ENCODE results near the gene NYAP1.
"Not testable (repeated sequence)": the region's sequence is repeated elsewhere in the genome, so short reads cannot be mapped to it uniquely, and the experiment has no call there.

NYAP1 gene

DNA sequence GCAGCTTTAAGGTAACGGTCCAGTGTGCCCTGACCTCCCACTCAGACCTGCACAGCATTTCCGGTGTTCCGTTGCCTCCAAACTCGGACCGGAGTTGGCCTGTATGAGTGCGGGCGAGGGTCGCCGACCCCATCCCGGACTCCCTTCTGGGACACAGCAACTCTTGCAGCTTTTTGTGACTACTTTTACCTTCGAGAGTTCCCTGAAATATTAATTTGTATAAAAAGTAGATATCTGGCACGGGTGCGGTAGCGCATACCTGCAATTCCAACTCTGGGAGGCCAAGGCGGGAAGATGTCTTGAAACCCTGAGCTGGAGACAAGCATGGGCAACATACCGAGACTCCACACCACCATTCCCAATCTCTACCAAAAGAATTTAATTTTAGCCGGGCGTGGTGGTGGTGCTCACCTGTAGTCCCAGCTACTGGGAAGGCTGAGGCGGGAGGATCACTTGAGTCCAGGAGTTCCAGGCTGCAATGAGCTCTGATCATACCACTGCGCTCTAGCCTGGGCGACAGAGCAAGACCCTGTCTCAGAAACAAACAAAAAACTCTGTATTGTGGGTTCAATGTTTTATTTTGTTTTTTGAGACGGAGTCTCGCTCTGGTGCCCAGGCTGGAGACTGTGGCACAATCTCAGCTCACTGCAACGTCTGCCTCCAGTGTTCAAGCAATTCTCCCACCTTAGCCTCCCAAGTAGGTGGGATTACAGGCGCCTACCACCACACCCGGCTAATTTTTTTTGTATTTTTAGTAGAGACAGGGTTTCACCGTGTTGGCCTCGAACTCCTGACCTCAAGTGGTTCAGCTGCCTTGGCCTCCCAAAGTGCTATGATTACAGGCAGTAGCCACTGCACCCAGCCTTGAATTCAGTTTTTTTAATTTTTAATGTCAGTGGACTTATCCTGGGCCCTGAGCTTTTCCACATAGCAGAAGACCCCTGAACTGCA, 46.3 kb upstream of the NYAP1 start:
- H4K20me1 ChIP-seq (ENCODE audit: insufficient read depth, low read length, poor library complexity, severe bottlenecking), result peaks cover 32% of the 10 kb centered on the region
- peaks cover 25% of the 10 kb centered on the region; the same call in 1 of the 2 replicates for H3K36me3 ChIP-seq (ENCODE audit: insufficient read depth, low read length)
- peaks cover 38% of the 10 kb centered on the region for H3K79me2 ChIP-seq (ENCODE audit: insufficient read depth, low read length)
- H3K4me3 ChIP-seq (ENCODE audit: low read length, poor library complexity, severe bottlenecking), result peak overlapping the region; percentile 99
- no peak overlapping the region for H2AFZ ChIP-seq (ENCODE audit: low read length)
- H3K4me1 ChIP-seq (ENCODE audit: insufficient read depth, low read length, poor library complexity, severe bottlenecking), result peaks cover 27% of the 10 kb centered on the region
- no peaks in the 10 kb centered on the region for H3K9me2 ChIP-seq (replicated peaks; ENCODE audit: low read depth, low read length)
- H3F3A ChIP-seq (ENCODE audit: low read depth), result 0 out of 2 replicates have a peak, but pooled peaks cover 6% of the 10 kb centered on the region
- peak overlapping the region; percentile 96 for H3K9ac ChIP-seq (ENCODE audit: low read depth, low read length, poor library complexity, severe bottlenecking)
- H3K9me3 ChIP-seq (ENCODE audit: insufficient read depth, low read depth, low read length), result no peaks in the 10 kb centered on the region
- H3K4me2 ChIP-seq (ENCODE audit: low read depth, low read length, poor library complexity, severe bottlenecking), result peak overlapping the region; percentile 73
- TF ChIP-seq, protein P1, sequence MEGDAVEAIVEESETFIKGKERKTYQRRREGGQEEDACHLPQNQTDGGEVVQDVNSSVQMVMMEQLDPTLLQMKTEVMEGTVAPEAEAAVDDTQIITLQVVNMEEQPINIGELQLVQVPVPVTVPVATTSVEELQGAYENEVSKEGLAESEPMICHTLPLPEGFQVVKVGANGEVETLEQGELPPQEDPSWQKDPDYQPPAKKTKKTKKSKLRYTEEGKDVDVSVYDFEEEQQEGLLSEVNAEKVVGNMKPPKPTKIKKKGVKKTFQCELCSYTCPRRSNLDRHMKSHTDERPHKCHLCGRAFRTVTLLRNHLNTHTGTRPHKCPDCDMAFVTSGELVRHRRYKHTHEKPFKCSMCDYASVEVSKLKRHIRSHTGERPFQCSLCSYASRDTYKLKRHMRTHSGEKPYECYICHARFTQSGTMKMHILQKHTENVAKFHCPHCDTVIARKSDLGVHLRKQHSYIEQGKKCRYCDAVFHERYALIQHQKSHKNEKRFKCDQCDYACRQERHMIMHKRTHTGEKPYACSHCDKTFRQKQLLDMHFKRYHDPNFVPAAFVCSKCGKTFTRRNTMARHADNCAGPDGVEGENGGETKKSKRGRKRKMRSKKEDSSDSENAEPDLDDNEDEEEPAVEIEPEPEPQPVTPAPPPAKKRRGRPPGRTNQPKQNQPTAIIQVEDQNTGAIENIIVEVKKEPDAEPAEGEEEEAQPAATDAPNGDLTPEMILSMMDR (conservative IDR thresholded peaks at IDR 0.05; ENCODE audit: low read length), result no peak
- no peak for TF ChIP-seq EZH2phosphoT487 (IDR thresholded peaks at IDR 0.05; ENCODE audit: borderline replicate concordance)
- no peaks in the 10 kb centered on the region for H3K27me3 ChIP-seq (ENCODE audit: insufficient read depth, low read length, poor library complexity, severe bottlenecking)

DNA sequence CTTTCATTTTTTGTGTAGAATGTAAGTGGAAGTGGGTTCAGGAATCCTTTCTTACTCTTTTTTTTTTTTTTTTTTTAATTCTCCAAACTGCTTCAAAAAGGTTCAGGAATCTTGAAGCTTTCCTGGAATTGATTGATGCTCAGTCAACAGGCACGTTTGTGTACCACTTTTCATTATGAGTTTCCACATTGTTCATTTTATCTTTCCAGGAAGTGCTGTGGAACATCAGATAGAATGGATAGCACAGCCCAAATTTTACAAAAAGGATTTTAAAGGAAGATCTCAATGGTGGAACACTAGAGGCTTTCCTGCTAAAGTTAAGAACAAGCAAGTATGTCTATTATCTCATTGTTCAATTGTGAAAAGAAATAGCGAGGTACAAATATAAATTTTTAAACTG, 45.6 kb upstream of the NYAP1 start:
- no peak overlapping the region for H3K4me3 ChIP-seq (ENCODE audit: low read length, poor library complexity, severe bottlenecking)
- no peaks in the 10 kb centered on the region for H3K9me3 ChIP-seq (ENCODE audit: insufficient read depth, low read depth, low read length)
- H3K9me2 ChIP-seq (replicated peaks; ENCODE audit: low read depth, low read length), result no peaks in the 10 kb centered on the region
- H4K20me1 ChIP-seq (ENCODE audit: insufficient read depth, low read length, poor library complexity, severe bottlenecking), result peaks cover 25% of the 10 kb centered on the region
- H3K4me1 ChIP-seq (ENCODE audit: insufficient read depth, low read length, poor library complexity, severe bottlenecking), result peaks cover 21% of the 10 kb centered on the region
- 0 out of 2 replicates have a peak, but pooled peaks cover 6% of the 10 kb centered on the region for H3F3A ChIP-seq (ENCODE audit: low read depth)
- no peaks in the 10 kb centered on the region for H3K27me3 ChIP-seq (ENCODE audit: insufficient read depth, low read length, poor library complexity, severe bottlenecking)
- H3K9ac ChIP-seq (ENCODE audit: low read depth, low read length, poor library complexity, severe bottlenecking), result no peak overlapping the region
- peaks cover 31% of the 10 kb centered on the region for H3K79me2 ChIP-seq (ENCODE audit: insufficient read depth, low read length)
- TF ChIP-seq EZH2phosphoT487 (IDR thresholded peaks at IDR 0.05; ENCODE audit: borderline replicate concordance), result no peak
- TF ChIP-seq, protein P1 (conservative IDR thresholded peaks at IDR 0.05; ENCODE audit: low read length), result no peak
- no peak overlapping the region for H2AFZ ChIP-seq (ENCODE audit: low read length)
- no peak overlapping the region for H3K4me2 ChIP-seq (ENCODE audit: low read depth, low read length, poor library complexity, severe bottlenecking)
- H3K36me3 ChIP-seq (ENCODE audit: insufficient read depth, low read length), result peaks cover 19% of the 10 kb centered on the region; the same call in 1 of the 2 replicates

DNA sequence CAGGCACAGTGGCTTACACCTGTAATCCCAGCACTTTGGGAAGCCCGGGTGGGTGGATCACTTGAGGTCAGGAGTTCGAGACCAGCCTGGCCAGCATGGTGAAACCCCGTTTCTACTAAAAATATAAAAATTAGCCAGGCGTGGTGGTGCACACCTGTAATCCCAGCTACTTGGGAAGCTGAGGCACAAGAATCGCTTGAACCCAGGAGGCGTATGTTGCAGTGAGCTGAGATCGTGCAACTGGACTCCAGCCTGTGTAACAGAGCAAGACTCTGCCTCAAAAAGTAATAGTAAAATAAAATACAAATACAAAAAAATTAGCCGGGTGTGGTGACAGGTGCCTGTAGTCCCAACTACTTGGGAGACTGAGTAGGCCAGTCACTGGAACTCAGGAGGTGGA, 45.0 kb upstream of the NYAP1 start:
- peaks cover 20% of the 10 kb centered on the region for H4K20me1 ChIP-seq (ENCODE audit: insufficient read depth, low read length, poor library complexity, severe bottlenecking)
- H3K4me2 ChIP-seq (ENCODE audit: low read depth, low read length, poor library complexity, severe bottlenecking); H3F3A ChIP-seq (ENCODE audit: low read depth); H3K27me3 ChIP-seq (ENCODE audit: insufficient read depth, low read length, poor library complexity, severe bottlenecking); H3K9me3 ChIP-seq (ENCODE audit: insufficient read depth, low read depth, low read length); H2AFZ ChIP-seq (ENCODE audit: low read length); H3K9ac ChIP-seq (ENCODE audit: low read depth, low read length, poor library complexity, severe bottlenecking); H3K9me2 ChIP-seq (replicated peaks; ENCODE audit: low read depth, low read length); H3K4me3 ChIP-seq (ENCODE audit: low read length, poor library complexity, severe bottlenecking): not testable (repeated sequence)
- peaks cover 25% of the 10 kb centered on the region for H3K79me2 ChIP-seq (ENCODE audit: insufficient read depth, low read length)
- H3K4me1 ChIP-seq (ENCODE audit: insufficient read depth, low read length, poor library complexity, severe bottlenecking), result peaks cover 15% of the 10 kb centered on the region
- peaks cover 14% of the 10 kb centered on the region; the same call in 1 of the 2 replicates for H3K36me3 ChIP-seq (ENCODE audit: insufficient read depth, low read length)

DNA sequence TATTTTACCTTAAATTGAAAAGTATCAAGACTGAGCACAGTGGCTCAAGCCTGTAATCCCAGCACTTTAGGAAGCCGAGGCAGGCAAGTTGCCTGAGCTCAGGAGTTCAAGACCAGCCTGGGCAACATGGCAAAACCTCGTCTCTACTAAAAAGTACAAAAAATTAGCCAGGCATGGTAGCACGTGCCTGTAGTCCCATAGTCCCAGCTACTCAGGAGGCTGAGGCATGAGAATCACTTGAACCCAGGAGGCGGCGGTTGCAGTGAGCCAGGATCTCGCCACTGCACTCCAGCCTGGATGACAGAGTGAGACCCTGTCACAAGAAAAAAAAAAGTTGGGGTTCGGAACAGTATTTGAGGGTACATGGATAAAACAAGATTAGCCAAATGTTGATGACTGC, 44.5 kb upstream of the NYAP1 start:
- H3F3A ChIP-seq (ENCODE audit: low read depth); H3K4me3 ChIP-seq (ENCODE audit: low read length, poor library complexity, severe bottlenecking); H3K9ac ChIP-seq (ENCODE audit: low read depth, low read length, poor library complexity, severe bottlenecking); H3K9me3 ChIP-seq (ENCODE audit: insufficient read depth, low read depth, low read length); H3K27me3 ChIP-seq (ENCODE audit: insufficient read depth, low read length, poor library complexity, severe bottlenecking); H3K36me3 ChIP-seq (ENCODE audit: insufficient read depth, low read length); H2AFZ ChIP-seq (ENCODE audit: low read length); H3K9me2 ChIP-seq (replicated peaks; ENCODE audit: low read depth, low read length); H3K4me2 ChIP-seq (ENCODE audit: low read depth, low read length, poor library complexity, severe bottlenecking): not testable (repeated sequence)
- H3K4me1 ChIP-seq (ENCODE audit: insufficient read depth, low read length, poor library complexity, severe bottlenecking), result peaks cover 11% of the 10 kb centered on the region
- H4K20me1 ChIP-seq (ENCODE audit: insufficient read depth, low read length, poor library complexity, severe bottlenecking), result peaks cover 15% of the 10 kb centered on the region
- H3K79me2 ChIP-seq (ENCODE audit: insufficient read depth, low read length), result peaks cover 20% of the 10 kb centered on the region

All from Loucy (cell line).